GM23338 (cell line): ENCODE data around the gene OR13C4.

ENCODE experiments used
- CTCF ChIP-seq, 2 experiments: fragments of 200-600 bp in 1 of 2; sonication (generic) in 1 of 2; conservative IDR thresholded peaks; 2 replicates each; pipeline versions ENCODE4 v1.5.1 to v1.6.1; 2016 to 2017; ENCODE audit warnings: antibody characterized with exemption in 2 of 2, low read depth in 2 of 2, mild to moderate bottlenecking in 2 of 2, moderate library complexity in 1 of 2
- EZH2 ChIP-seq: fragments of 200-600 bp; sonication (generic); IDR thresholded peaks from one replicate; pipeline ENCODE4 v1.8.0; 2017; ENCODE audit warnings: antibody characterized with exemption, mild to moderate bottlenecking, low read depth; ENCODE audit not compliant: unreplicated experiment
- EZH2phosphoT487 ChIP-seq: fragments of 200-600 bp; sonication (generic); IDR thresholded peaks from one replicate; pipeline ENCODE4 v1.8.1; 2018; ENCODE audit warnings: antibody characterized with exemption; ENCODE audit not compliant: unreplicated experiment
- REST ChIP-seq: IDR thresholded peaks from one replicate; pipeline ENCODE4 v1.6.1; 2018; ENCODE audit warnings: antibody characterized with exemption; ENCODE audit not compliant: unreplicated experiment

- TF ChIP-seq EZH2phosphoT487 (no peak), REST (no peak), CTCF (conservative IDR thresholded peaks at IDR 0.05; ENCODE audit: low read depth in 2 of 2) (no peak), EZH2 (no peak)
These were observed 17.6 kb upstream of the OR13C4 start for GRCh38 chr9:104544644-104545043.
